ENCODE measurements around the gene CIC. TPM values are rescaled to one million over a fixed set of nuclear protein-coding genes. Genes with fewer than 3 reads are reported as not detected.
A peak's percentile ranks its signal among the peaks of the same experiment; 100 is the strongest.

Gene CIC
- total and polyA plus RNA-seq, 2 of the 13 experiments (the other 11 are each of a cell fraction or from before 2014, with no cell fraction given) = 5.9 to 8.0 TPM

DNA sequence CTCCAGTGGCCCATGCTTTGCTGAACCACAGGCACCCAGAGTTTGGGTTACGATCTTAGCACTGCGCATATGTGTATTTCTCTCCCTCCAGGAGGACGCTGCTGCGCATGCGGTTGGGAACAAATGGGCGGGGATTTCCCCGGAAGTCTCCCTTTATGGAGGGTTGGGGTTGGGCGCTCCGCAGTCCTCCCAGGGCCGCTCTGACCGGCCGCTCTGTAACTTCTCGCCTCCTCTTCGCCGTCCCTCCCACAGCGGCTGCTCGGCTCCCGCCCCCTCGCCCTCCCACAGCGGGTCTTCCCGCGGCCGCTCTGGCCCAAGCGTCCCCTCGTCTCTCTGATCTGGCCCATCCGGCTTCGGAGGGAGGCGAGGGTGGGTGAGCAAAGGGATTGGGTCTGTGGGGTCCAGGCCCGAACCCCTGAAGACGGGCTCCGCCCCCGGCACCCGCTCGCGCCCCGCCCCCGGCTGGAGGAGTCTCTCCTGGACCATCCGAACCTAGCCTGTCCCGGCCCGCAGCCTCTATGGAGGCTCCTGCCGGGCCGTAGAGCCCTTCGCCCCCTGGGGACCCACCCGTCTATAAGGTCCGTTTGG is 56.4 kb downstream of the CIC start, which contains the start of gene MEGF8 (continued):
- TF ChIP-seq CTCF (CRISPR knock-in tag; IDR thresholded peaks at IDR 0.05) (peak; percentile 94), SOX6 (IDR thresholded peaks at IDR 0.05) (no peak), SOX6 (CRISPR knock-in tag; IDR thresholded peaks at IDR 0.05) (peak; percentile 64), AKAP8 (CRISPR knock-in tag; IDR thresholded peaks at IDR 0.05) (0 out of 2 replicates have a peak, but pooled peaks have one; percentile 60), ZNF841 (CRISPR knock-in tag; IDR thresholded peaks at IDR 0.05; ENCODE audit: borderline replicate concordance) (no peak), SAFB2 (CRISPR knock-in tag; IDR thresholded peaks at IDR 0.05; ENCODE audit: borderline replicate concordance, low read depth) (0 out of 2 replicates have a peak, but pooled peaks have one; percentile 72), NCOA1 (CRISPR knock-in tag; IDR thresholded peaks at IDR 0.05) (no peak), SMC3 (IDR thresholded peaks at IDR 0.05; ENCODE audit: low read length) (peak; percentile 82), ZNF776 (CRISPR knock-in tag; IDR thresholded peaks at IDR 0.05) (0 out of 2 replicates have a peak, but pooled peaks have one; percentile 21), PAWR (CRISPR knock-in tag; IDR thresholded peaks at IDR 0.05; ENCODE audit: borderline replicate concordance) (no peak), ASH2L (IDR thresholded peaks at IDR 0.05; ENCODE audit: insufficient read length, low read depth, low read length) (peak; percentile 63), HOXD1 (CRISPR knock-in tag; IDR thresholded peaks at IDR 0.05) (peak; percentile 35; the same call in 1 of the 2 replicates), RXRB (CRISPR knock-in tag; IDR thresholded peaks at IDR 0.05; ENCODE audit: borderline replicate concordance) (peak; percentile 23; the same call in 1 of the 2 replicates), ISL2 (CRISPR knock-in tag; IDR thresholded peaks at IDR 0.05) (peak; percentile 15; the same call in 1 of the 2 replicates), SP5 (CRISPR knock-in tag; IDR thresholded peaks at IDR 0.05; ENCODE audit: borderline replicate concordance, low read depth) (peak; percentile 73), ZBTB7B (CRISPR knock-in tag; IDR thresholded peaks at IDR 0.05) (peak; percentile 46; the same call in 1 of the 2 replicates), ZNF619 (CRISPR knock-in tag; IDR thresholded peaks at IDR 0.05) (0 out of 2 replicates have a peak, but pooled peaks have one; percentile 9), ZNF784 (CRISPR knock-in tag; IDR thresholded peaks at IDR 0.05; ENCODE audit: borderline replicate concordance) (peak; percentile 43; the same call in 1 of the 2 replicates), HOXA5 (CRISPR knock-in tag; IDR thresholded peaks at IDR 0.05) (no peak), NAIF1 (CRISPR knock-in tag; IDR thresholded peaks at IDR 0.05; ENCODE audit: borderline replicate concordance) (peak; percentile 47; the same call in 1 of the 2 replicates), MXI1 (IDR thresholded peaks at IDR 0.05; ENCODE audit: borderline replicate concordance, low read depth, low read length) (peak; percentile 43; the same call in 1 of the 3 replicates), SRY (CRISPR knock-in tag; IDR thresholded peaks at IDR 0.05) (peak; percentile 25; the same call in 1 of the 2 replicates), GTF3A (CRISPR knock-in tag; conservative IDR thresholded peaks at IDR 0.05) (no peak)
- TF ChIP-seq, protein P1, sequence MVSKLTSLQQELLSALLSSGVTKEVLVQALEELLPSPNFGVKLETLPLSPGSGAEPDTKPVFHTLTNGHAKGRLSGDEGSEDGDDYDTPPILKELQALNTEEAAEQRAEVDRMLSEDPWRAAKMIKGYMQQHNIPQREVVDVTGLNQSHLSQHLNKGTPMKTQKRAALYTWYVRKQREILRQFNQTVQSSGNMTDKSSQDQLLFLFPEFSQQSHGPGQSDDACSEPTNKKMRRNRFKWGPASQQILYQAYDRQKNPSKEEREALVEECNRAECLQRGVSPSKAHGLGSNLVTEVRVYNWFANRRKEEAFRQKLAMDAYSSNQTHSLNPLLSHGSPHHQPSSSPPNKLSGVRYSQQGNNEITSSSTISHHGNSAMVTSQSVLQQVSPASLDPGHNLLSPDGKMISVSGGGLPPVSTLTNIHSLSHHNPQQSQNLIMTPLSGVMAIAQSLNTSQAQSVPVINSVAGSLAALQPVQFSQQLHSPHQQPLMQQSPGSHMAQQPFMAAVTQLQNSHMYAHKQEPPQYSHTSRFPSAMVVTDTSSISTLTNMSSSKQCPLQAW (CRISPR knock-in tag; IDR thresholded peaks at IDR 0.05) = peak; percentile 77; the same call in 1 of the 2 replicates
- TF ChIP-seq, protein P2, sequence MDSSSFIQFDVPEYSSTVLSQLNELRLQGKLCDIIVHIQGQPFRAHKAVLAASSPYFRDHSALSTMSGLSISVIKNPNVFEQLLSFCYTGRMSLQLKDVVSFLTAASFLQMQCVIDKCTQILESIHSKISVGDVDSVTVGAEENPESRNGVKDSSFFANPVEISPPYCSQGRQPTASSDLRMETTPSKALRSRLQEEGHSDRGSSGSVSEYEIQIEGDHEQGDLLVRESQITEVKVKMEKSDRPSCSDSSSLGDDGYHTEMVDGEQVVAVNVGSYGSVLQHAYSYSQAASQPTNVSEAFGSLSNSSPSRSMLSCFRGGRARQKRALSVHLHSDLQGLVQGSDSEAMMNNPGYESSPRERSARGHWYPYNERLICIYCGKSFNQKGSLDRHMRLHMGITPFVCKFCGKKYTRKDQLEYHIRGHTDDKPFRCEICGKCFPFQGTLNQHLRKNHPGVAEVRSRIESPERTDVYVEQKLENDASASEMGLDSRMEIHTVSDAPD (CRISPR knock-in tag; IDR thresholded peaks at IDR 0.05) = 0 out of 2 replicates have a peak, but pooled peaks have one; percentile 36
